Neural progenitor cell (in vitro differentiated cells): ENCODE measurements around the gene ASTN2. TPM values are rescaled to one million over a fixed set of nuclear protein-coding genes. Genes with fewer than 3 reads are reported as not detected.

Source experiments
- DNase-seq: peaks from one replicate; pipeline ENCODE4 v3.0.0-alpha.2; 2016; ENCODE audit warnings: low spot score
- H2AFZ ChIP-seq: fragments of 200-600 bp; sonication (generic); replicated peaks from 2 replicates; pipeline ENCODE4 v1.6.1; 2016; ENCODE audit warnings: antibody characterized with exemption
- H3F3A ChIP-seq: fragments of 200-600 bp; sonication (generic); 2 replicates; pipeline ENCODE4 v1.6.1; 2016; ENCODE audit warnings: antibody characterized with exemption, low read depth
- H3K27ac ChIP-seq: fragments of 200-600 bp; sonication (generic); 2 replicates; pipeline ENCODE4 v1.5.1; 2016; ENCODE audit warnings: mild to moderate bottlenecking
- H3K27me3 ChIP-seq: fragments of 200-600 bp; sonication (generic); 2 replicates; pipeline ENCODE4 v1.6.1; 2016; ENCODE audit warnings: mild to moderate bottlenecking, moderate library complexity
- H3K36me3 ChIP-seq: fragments of 200-600 bp; sonication (generic); 2 replicates; pipeline ENCODE4 v1.5.1; 2016
- H3K4me1 ChIP-seq: fragments of 200-600 bp; sonication (generic); 2 replicates; pipeline ENCODE4 v1.6.1; 2016; ENCODE audit warnings: mixed run types
- H3K4me2 ChIP-seq: fragments of 200-600 bp; sonication (generic); 2 replicates; pipeline ENCODE4 v1.6.1; 2016
- H3K4me3 ChIP-seq: fragments of 200-600 bp; sonication (generic); 2 replicates; pipeline ENCODE4 v1.5.1; 2016
- H3K79me2 ChIP-seq: fragments of 200-600 bp; sonication (generic); 2 replicates; pipeline ENCODE4 v1.6.1; 2016; ENCODE audit warnings: low read depth
- H3K9ac ChIP-seq: fragments of 200-600 bp; sonication (generic); 2 replicates; pipeline ENCODE4 v1.6.1; 2016
- H3K9me3 ChIP-seq: fragments of 200-600 bp; sonication (generic); 2 replicates; pipeline ENCODE4 v1.5.1; 2016; ENCODE audit warnings: low read depth
- H4K20me1 ChIP-seq: fragments of 200-600 bp; sonication (generic); 2 replicates; pipeline ENCODE4 v1.6.1; 2016; ENCODE audit warnings: low read depth
- H3K27ac Mint-ChIP-seq: 3 replicates; pipeline ENCODE4 v1.8.0; 2021; ENCODE audit warnings: mixed read lengths
- H3K27me3 Mint-ChIP-seq: 2 replicates; pipeline ENCODE4 v1.8.0; 2022; ENCODE audit warnings: low read depth, mild to moderate bottlenecking, inconsistent platforms, moderate library complexity, mixed read lengths; ENCODE audit not compliant: insufficient read depth
- H3K36me3 Mint-ChIP-seq: 3 replicates; pipeline ENCODE4 v1.8.0; 2021; ENCODE audit warnings: mixed read lengths
- H3K4me1 Mint-ChIP-seq: 3 replicates; pipeline ENCODE4 v1.8.0; 2021; ENCODE audit warnings: mixed read lengths
- H3K4me3 Mint-ChIP-seq: 3 replicates; pipeline ENCODE4 v1.8.0; 2021; ENCODE audit warnings: mild to moderate bottlenecking, moderate library complexity, mixed read lengths
- H3K9me3 Mint-ChIP-seq: 3 replicates; pipeline ENCODE4 v1.8.0; 2020; ENCODE audit warnings: mixed read lengths
- EZH2 ChIP-seq: fragments of 200-600 bp; sonication (generic); IDR thresholded peaks from 2 replicates; pipeline ENCODE4 v1.6.1; 2017; ENCODE audit warnings: antibody characterized with exemption, mild to moderate bottlenecking, moderate library complexity
- EZH2phosphoT487 ChIP-seq: fragments of 200-600 bp; sonication (generic); IDR thresholded peaks from 2 replicates; pipeline ENCODE4 v1.6.1; 2017; ENCODE audit warnings: antibody characterized with exemption
- total RNA-seq: library from RNA; depleted of rRNA; stranded (reverse); fragments of >200 nt; gene quantifications from 2 replicates; pipeline ENCODE4 v1.2.3, GENCODE V29; 2015; ENCODE audit warnings: low replicate concordance
- TF ChIP-seq, protein P1 (sequence below): fragments of 200-600 bp; sonication (generic); IDR thresholded peaks from 2 replicates; pipeline ENCODE4 v1.5.1; 2017; ENCODE audit warnings: antibody characterized with exemption, mild to moderate bottlenecking

ASTN2 gene
- total RNA-seq, 1 donor from 2014 or later: 8.0 TPM

GRCh38 chr9:116816484-116816883, 598.4 kb downstream of the ASTN2 start:
- no peak for DNase-seq
- Mint-ChIP-seq H3K27me3 (no peaks in the 10 kb centered on the region), H3K27ac (no peak overlapping the region), H3K4me3 (no peak overlapping the region), H3K9me3 (no peaks in the 10 kb centered on the region), H3K4me1 (peaks cover 5% of the 10 kb centered on the region), H3K36me3 (no peaks in the 10 kb centered on the region)
- Histone ChIP-seq H3K36me3 (no peaks in the 10 kb centered on the region), H3K9me3 (no peaks in the 10 kb centered on the region), H3F3A (no peaks in the 10 kb centered on the region), H3K4me1 (peaks cover 3% of the 10 kb centered on the region), H3K4me3 (no peak overlapping the region), H3K27ac (no peak overlapping the region), H3K4me2 (no peak overlapping the region), H3K9ac (no peak overlapping the region), H3K27me3 (no peaks in the 10 kb centered on the region), H3K79me2 (no peaks in the 10 kb centered on the region), H4K20me1 (no peaks in the 10 kb centered on the region), H2AFZ (no peak overlapping the region)
- no peak for TF ChIP-seq EZH2
- no peak for TF ChIP-seq EZH2phosphoT487
- TF ChIP-seq, protein P1, sequence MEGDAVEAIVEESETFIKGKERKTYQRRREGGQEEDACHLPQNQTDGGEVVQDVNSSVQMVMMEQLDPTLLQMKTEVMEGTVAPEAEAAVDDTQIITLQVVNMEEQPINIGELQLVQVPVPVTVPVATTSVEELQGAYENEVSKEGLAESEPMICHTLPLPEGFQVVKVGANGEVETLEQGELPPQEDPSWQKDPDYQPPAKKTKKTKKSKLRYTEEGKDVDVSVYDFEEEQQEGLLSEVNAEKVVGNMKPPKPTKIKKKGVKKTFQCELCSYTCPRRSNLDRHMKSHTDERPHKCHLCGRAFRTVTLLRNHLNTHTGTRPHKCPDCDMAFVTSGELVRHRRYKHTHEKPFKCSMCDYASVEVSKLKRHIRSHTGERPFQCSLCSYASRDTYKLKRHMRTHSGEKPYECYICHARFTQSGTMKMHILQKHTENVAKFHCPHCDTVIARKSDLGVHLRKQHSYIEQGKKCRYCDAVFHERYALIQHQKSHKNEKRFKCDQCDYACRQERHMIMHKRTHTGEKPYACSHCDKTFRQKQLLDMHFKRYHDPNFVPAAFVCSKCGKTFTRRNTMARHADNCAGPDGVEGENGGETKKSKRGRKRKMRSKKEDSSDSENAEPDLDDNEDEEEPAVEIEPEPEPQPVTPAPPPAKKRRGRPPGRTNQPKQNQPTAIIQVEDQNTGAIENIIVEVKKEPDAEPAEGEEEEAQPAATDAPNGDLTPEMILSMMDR: no peak

DNA sequence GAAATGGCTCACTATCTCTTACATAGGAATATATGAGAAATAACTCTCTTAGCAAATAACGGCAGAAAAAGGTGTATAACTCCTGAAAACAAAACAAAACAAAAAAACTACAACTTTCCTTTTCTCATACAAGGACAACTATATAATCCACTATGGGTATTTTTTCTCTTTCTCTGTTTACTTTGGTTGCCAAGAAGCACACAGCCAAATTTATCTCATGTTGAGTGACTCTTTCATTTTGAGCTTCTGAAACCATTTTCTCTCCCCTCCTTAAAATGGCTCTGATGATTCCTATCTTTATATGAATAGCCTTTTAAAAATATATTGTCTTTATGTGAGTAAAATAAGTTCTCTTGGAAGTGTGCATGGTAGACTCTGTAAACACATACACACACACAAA, 599.0 kb downstream of the ASTN2 start:
- H4K20me1 ChIP-seq: no peaks in the 10 kb centered on the region
- TF ChIP-seq EZH2phosphoT487 (no peak), EZH2 (no peak)
- TF ChIP-seq, protein P1: no peak
- Mint-ChIP-seq H3K27ac (no peak overlapping the region), H3K27me3 (no peaks in the 10 kb centered on the region), H3K4me3 (no peak overlapping the region), H3K36me3 (no peaks in the 10 kb centered on the region), H3K9me3 (no peaks in the 10 kb centered on the region), H3K4me1 (peaks cover 5% of the 10 kb centered on the region)
- no peak overlapping the region for H2AFZ ChIP-seq
- no peaks in the 10 kb centered on the region for H3K79me2 ChIP-seq
- H3K4me1 ChIP-seq: peaks cover 3% of the 10 kb centered on the region
- no peak overlapping the region for H3K27ac ChIP-seq
- no peaks in the 10 kb centered on the region for H3K27me3 ChIP-seq
- no peaks in the 10 kb centered on the region for H3K36me3 ChIP-seq
- no peaks in the 10 kb centered on the region for H3K9me3 ChIP-seq
- no peaks in the 10 kb centered on the region for H3F3A ChIP-seq
- no peak overlapping the region for H3K4me2 ChIP-seq
- no peak overlapping the region for H3K9ac ChIP-seq
- no peak for DNase-seq
- H3K4me3 ChIP-seq: no peak overlapping the region

DNA sequence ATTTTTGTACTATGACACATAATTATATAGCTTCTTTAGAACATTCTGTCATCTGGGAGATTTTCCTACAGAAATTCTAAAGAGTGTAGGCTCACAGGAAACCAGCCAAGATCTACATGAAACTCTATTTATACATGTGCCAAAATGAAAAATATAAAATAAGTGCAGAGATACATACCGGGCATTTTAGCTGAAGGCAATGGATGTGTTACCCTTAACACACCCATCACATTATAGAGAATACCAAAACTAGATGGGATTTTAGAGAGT, 601.9 kb downstream of the ASTN2 start:
- Mint-ChIP-seq H3K36me3 (no peaks in the 10 kb centered on the region), H3K27ac (no peak overlapping the region)

More for the DNA sequence above, 601.9 kb downstream of the ASTN2 start:
- H3K4me1 ChIP-seq: peaks cover 7% of the 10 kb centered on the region
- H3K79me2 ChIP-seq: no peaks in the 10 kb centered on the region
- H4K20me1 ChIP-seq: no peaks in the 10 kb centered on the region
- H3K9me3 ChIP-seq: no peaks in the 10 kb centered on the region
- H3K4me2 ChIP-seq: no peak overlapping the region
- no peaks in the 10 kb centered on the region for H3K9me3 Mint-ChIP-seq
- no peak overlapping the region for H2AFZ ChIP-seq
- no peak overlapping the region for H3K4me3 Mint-ChIP-seq
- DNase-seq: no peak
- no peak overlapping the region for H3K4me3 ChIP-seq
- H3K27ac ChIP-seq: no peak overlapping the region
- H3K4me1 Mint-ChIP-seq: peaks cover 10% of the 10 kb centered on the region
- H3K27me3 Mint-ChIP-seq: no peaks in the 10 kb centered on the region
- no peaks in the 10 kb centered on the region for H3F3A ChIP-seq
- H3K9ac ChIP-seq: no peak overlapping the region
- TF ChIP-seq EZH2: no peak
- TF ChIP-seq EZH2phosphoT487: no peak
- TF ChIP-seq, protein P1: no peak
- H3K36me3 ChIP-seq: no peaks in the 10 kb centered on the region
- no peaks in the 10 kb centered on the region for H3K27me3 ChIP-seq
